ENCODE measurements around the gene C2orf69. TPM values are rescaled to one million over a fixed set of nuclear protein-coding genes. Genes with fewer than 3 reads are reported as not detected.

Gene C2orf69
- total RNA-seq, 1 donor from 2014 or later: 13.6 TPM

- peaks cover 11% of the 10 kb centered on the region for H3K36me3 Mint-ChIP-seq (ENCODE audit: insufficient read depth)
- TF ChIP-seq CTCF (IDR thresholded peaks at IDR 0.05; ENCODE audit: unreplicated experiment): no peak
- no peak overlapping the region for H3K27ac Mint-ChIP-seq
- DNase-seq (ENCODE audit: low spot score, unreplicated experiment): no peak
- no peaks in the 10 kb centered on the region for H3K9me3 Mint-ChIP-seq (ENCODE audit: low read depth)
- H3K4me1 Mint-ChIP-seq (ENCODE audit: low read depth): peaks cover 25% of the 10 kb centered on the region
- peak overlapping the region; percentile 47 for H3K4me3 Mint-ChIP-seq (ENCODE audit: low read depth)
- no peaks in the 10 kb centered on the region for H3K27me3 Mint-ChIP-seq
Measured at GRCh38 chr2:199958014-199958413, 46.9 kb downstream of the C2orf69 start.

DNA sequence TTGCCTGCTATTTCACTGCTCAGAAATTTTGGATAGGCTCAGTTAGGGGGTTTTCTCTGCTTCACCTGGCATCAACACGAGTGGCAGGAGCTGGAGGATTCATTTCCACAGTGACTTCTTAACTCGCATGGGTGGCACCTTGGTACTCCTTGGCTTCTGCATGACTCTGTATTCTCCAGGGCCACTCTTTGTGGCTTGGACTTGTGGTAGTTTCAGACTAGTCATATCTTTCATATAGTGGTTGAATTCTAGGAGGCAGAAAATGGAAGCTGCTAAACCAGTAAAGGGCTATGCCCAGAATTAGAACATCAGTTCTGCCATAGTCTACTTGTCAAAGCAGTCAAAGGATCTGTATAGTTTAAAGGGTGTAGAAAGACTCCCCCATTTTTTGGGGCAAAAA, 51.1 kb downstream of the C2orf69 start:
- no peak overlapping the region for H3K27ac Mint-ChIP-seq
- DNase-seq (ENCODE audit: low spot score, unreplicated experiment): no peak
- peaks cover 23% of the 10 kb centered on the region for H3K36me3 Mint-ChIP-seq (ENCODE audit: insufficient read depth)
- no peaks in the 10 kb centered on the region for H3K9me3 Mint-ChIP-seq (ENCODE audit: low read depth)
- TF ChIP-seq CTCF (IDR thresholded peaks at IDR 0.05; ENCODE audit: unreplicated experiment): no peak
- H3K4me3 Mint-ChIP-seq (ENCODE audit: low read depth): no peak overlapping the region
- H3K4me1 Mint-ChIP-seq (ENCODE audit: low read depth): peaks cover 6% of the 10 kb centered on the region
- no peaks in the 10 kb centered on the region for H3K27me3 Mint-ChIP-seq

DNA sequence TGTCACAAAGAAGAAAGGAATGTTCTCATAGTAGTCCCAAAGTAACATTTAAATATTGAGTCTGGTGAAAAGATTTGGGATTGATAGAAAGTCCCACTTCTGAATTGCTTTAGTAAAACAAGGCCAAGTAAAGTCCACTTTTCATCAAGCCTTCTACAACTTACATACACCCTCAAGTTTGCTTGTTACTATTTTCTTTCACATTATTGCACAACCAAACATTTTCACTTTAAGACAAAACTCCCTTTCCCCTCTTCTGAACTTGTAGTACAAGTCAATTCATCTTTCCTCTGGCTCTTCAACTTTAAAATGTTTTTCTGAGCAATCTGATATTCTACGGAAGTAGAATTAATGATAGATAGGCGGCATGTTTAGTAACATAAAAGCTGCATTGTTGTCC, 55.3 kb downstream of the C2orf69 start:
- H3K36me3 Mint-ChIP-seq (ENCODE audit: insufficient read depth): peaks cover 21% of the 10 kb centered on the region
- no peak overlapping the region for H3K4me3 Mint-ChIP-seq (ENCODE audit: low read depth)
- TF ChIP-seq CTCF (IDR thresholded peaks at IDR 0.05; ENCODE audit: unreplicated experiment): no peak
- H3K27me3 Mint-ChIP-seq: no peaks in the 10 kb centered on the region
- DNase-seq (ENCODE audit: low spot score, unreplicated experiment): no peak
- peaks cover 6% of the 10 kb centered on the region for H3K4me1 Mint-ChIP-seq (ENCODE audit: low read depth)
- no peak overlapping the region for H3K27ac Mint-ChIP-seq
- H3K9me3 Mint-ChIP-seq (ENCODE audit: low read depth): no peaks in the 10 kb centered on the region

- Mint-ChIP-seq H3K4me3 (ENCODE audit: low read depth) (no peak overlapping the region), H3K9me3 (ENCODE audit: low read depth) (no peaks in the 10 kb centered on the region)
Measured at GRCh38 chr2:199966976-199967375, 55.9 kb downstream of the C2orf69 start.

GRCh38 chr2:199968126-199968525, 57.0 kb downstream of the C2orf69 start:
- Mint-ChIP-seq H3K9me3 (ENCODE audit: low read depth) (no peaks in the 10 kb centered on the region), H3K36me3 (ENCODE audit: insufficient read depth) (peaks cover 16% of the 10 kb centered on the region)
- no peak for TF ChIP-seq CTCF (IDR thresholded peaks at IDR 0.05; ENCODE audit: unreplicated experiment)

More at GRCh38 chr2:199966976-199967375, 55.9 kb downstream of the C2orf69 start:
- Mint-ChIP-seq H3K27ac (no peak overlapping the region), H3K27me3 (no peaks in the 10 kb centered on the region), H3K4me1 (ENCODE audit: low read depth) (peaks cover 6% of the 10 kb centered on the region), H3K36me3 (ENCODE audit: insufficient read depth) (peaks cover 17% of the 10 kb centered on the region)
- no peak for DNase-seq (ENCODE audit: low spot score, unreplicated experiment)
- no peak for TF ChIP-seq CTCF (IDR thresholded peaks at IDR 0.05; ENCODE audit: unreplicated experiment)

More at GRCh38 chr2:199968126-199968525, 57.0 kb downstream of the C2orf69 start:
- no peak overlapping the region for H3K27ac Mint-ChIP-seq
- H3K4me1 Mint-ChIP-seq (ENCODE audit: low read depth): peaks cover 6% of the 10 kb centered on the region
- no peaks in the 10 kb centered on the region for H3K27me3 Mint-ChIP-seq
- DNase-seq (ENCODE audit: low spot score, unreplicated experiment): no peak
- no peak overlapping the region for H3K4me3 Mint-ChIP-seq (ENCODE audit: low read depth)

Measured in progenitor cell of endocrine pancreas (in vitro differentiated cells).